ENCODE results near the gene FYB2. TPM values are rescaled to one million over a fixed set of nuclear protein-coding genes. Genes with fewer than 3 reads are reported as not detected.

FYB2 gene
- total RNA-seq, 1 experiment from 2014 or later: 0.47 TPM

- DNase-seq (ENCODE audit: low spot score): no peak
- Histone ChIP-seq H3K9me3 (ENCODE audit: low read depth, low read length, poor library complexity, severe bottlenecking) (no peaks in the 10 kb centered on the region), H3K4me3 (ENCODE audit: low read depth, low read length, poor library complexity, severe bottlenecking) (no peak overlapping the region), H3K4me1 (ENCODE audit: insufficient read depth, low read length, poor library complexity, severe bottlenecking) (no peaks in the 10 kb centered on the region), H3K27ac (ENCODE audit: low read depth, low read length, poor library complexity, severe bottlenecking) (no peak overlapping the region), H3K27me3 (replicated peaks; ENCODE audit: insufficient read depth, low read depth, low read length, poor library complexity) (no peaks in the 10 kb centered on the region), H3K36me3 (ENCODE audit: insufficient read depth, low read length, poor library complexity, severe bottlenecking) (no peaks in the 10 kb centered on the region)
- POLR2A ChIA-PET (ENCODE audit: low non-redundant PET): no interaction called here
- CTCF ChIA-PET: no interaction called here
- no TSS peak for BruUV-seq (replicated peaks)
- no peak for TF ChIP-seq EZH2 (IDR thresholded peaks at IDR 0.05; ENCODE audit: borderline replicate concordance, low read depth, low read length, poor library complexity, severe bottlenecking)
- TF ChIP-seq, protein P1, sequence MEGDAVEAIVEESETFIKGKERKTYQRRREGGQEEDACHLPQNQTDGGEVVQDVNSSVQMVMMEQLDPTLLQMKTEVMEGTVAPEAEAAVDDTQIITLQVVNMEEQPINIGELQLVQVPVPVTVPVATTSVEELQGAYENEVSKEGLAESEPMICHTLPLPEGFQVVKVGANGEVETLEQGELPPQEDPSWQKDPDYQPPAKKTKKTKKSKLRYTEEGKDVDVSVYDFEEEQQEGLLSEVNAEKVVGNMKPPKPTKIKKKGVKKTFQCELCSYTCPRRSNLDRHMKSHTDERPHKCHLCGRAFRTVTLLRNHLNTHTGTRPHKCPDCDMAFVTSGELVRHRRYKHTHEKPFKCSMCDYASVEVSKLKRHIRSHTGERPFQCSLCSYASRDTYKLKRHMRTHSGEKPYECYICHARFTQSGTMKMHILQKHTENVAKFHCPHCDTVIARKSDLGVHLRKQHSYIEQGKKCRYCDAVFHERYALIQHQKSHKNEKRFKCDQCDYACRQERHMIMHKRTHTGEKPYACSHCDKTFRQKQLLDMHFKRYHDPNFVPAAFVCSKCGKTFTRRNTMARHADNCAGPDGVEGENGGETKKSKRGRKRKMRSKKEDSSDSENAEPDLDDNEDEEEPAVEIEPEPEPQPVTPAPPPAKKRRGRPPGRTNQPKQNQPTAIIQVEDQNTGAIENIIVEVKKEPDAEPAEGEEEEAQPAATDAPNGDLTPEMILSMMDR (conservative IDR thresholded peaks at IDR 0.05; ENCODE audit: low read depth, low read length): no peak
- intact Hi-C loops (cut with micrococcal nuclease; ENCODE audit: unreplicated experiment): no loop called here
Observed at GRCh38 chr1:56856186-56856585, 37.0 kb upstream of the FYB2 start.

DNA sequence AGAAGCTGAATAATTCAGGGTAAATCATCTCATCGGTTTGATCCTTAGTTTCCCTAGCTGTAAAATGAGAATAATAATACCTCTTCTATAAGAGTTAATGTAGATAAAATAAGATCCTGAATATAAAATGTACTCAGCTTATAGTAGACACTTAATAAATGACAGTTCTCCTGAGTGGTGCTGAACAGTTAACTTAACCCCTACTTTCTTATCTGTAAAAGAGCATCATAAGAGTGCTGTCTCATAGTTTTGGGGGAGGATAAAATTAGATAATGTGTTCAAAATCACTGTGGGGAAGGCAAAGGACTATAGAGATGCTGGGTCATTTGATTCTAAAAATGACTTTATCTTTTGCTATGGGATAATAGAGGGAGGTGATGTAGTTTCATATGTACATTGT, 36.0 kb upstream of the FYB2 start:
- no peak for TF ChIP-seq EZH2 (IDR thresholded peaks at IDR 0.05; ENCODE audit: borderline replicate concordance, low read depth, low read length, poor library complexity, severe bottlenecking)
- TF ChIP-seq, protein P1 (conservative IDR thresholded peaks at IDR 0.05; ENCODE audit: low read depth, low read length): no peak
- DNase-seq (ENCODE audit: low spot score): no peak
- no peaks in the 10 kb centered on the region for H3K36me3 ChIP-seq (ENCODE audit: insufficient read depth, low read length, poor library complexity, severe bottlenecking)
- intact Hi-C loops (cut with micrococcal nuclease; ENCODE audit: unreplicated experiment): no loop called here
- no peaks in the 10 kb centered on the region for H3K9me3 ChIP-seq (ENCODE audit: low read depth, low read length, poor library complexity, severe bottlenecking)
- no peak overlapping the region for H3K4me3 ChIP-seq (ENCODE audit: low read depth, low read length, poor library complexity, severe bottlenecking)
- no TSS peak for BruUV-seq (replicated peaks)
- POLR2A ChIA-PET (ENCODE audit: low non-redundant PET): interaction anchor here (0.6 kb wide), 1 partner anchor 14 kb away, joined by 3 read pairs; no protein-coding TSS in a partner anchor
- no peaks in the 10 kb centered on the region for H3K27me3 ChIP-seq (replicated peaks; ENCODE audit: insufficient read depth, low read depth, low read length, poor library complexity)
- H3K27ac ChIP-seq (ENCODE audit: low read depth, low read length, poor library complexity, severe bottlenecking): no peak overlapping the region
- CTCF ChIA-PET: no interaction called here
- no peaks in the 10 kb centered on the region for H3K4me1 ChIP-seq (ENCODE audit: insufficient read depth, low read length, poor library complexity, severe bottlenecking)

DNA sequence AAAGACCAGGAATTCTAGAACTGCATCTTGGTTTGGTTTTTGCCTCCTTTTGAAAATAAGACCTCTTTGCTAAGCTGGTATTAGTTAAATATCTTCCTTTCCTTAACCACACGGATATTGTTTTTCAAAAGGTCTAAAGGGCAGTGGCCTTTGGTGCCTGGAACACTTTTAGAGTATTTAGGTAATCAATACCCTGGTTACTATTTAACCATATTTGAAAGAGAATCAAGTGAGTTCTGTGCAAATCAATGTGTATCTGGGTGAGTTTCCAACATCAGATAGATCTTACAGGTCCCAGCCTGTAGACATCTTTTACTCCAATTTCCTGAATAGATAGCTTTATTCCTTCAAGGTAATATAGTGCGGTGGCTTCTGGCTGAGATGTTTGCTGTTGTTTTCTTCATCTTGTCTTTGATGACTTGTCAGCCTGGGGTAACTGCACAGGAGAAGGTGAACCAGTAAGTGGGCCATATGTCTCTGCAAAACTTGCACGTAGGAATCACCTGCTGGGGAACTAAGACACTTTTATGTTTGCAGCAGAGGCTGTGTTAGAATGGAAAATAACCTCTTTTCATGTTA, 35.4 kb upstream of the FYB2 start, which contains the start of gene C8A:
Gene C8A (plus strand): TSS at position 277 of the 579 bp plus-strand sequence. CDS start 105 bp downstream, at position 382.
- ChIA-PET CTCF (no interaction called here), POLR2A (ENCODE audit: low non-redundant PET) (interaction anchor here (0.6 kb wide), 1 partner anchor 13 kb away, joined by 3 read pairs; no protein-coding TSS in a partner anchor)
- no peak for DNase-seq (ENCODE audit: low spot score)
- no peaks in the 10 kb centered on the region for H3K36me3 ChIP-seq (ENCODE audit: insufficient read depth, low read length, poor library complexity, severe bottlenecking)
- intact Hi-C loops (cut with micrococcal nuclease; ENCODE audit: unreplicated experiment): no loop called here
- H3K4me3 ChIP-seq (ENCODE audit: low read depth, low read length, poor library complexity, severe bottlenecking): no peak within 1 kb of the TSS
- H3K27me3 ChIP-seq (replicated peaks; ENCODE audit: insufficient read depth, low read depth, low read length, poor library complexity): no peaks in the 10 kb centered on the region
- H3K9me3 ChIP-seq (ENCODE audit: low read depth, low read length, poor library complexity, severe bottlenecking): no peaks in the 10 kb centered on the region
- BruUV-seq (replicated peaks): no TSS peak
- TF ChIP-seq, protein P1 (conservative IDR thresholded peaks at IDR 0.05; ENCODE audit: low read depth, low read length): no peak
- TF ChIP-seq EZH2 (IDR thresholded peaks at IDR 0.05; ENCODE audit: borderline replicate concordance, low read depth, low read length, poor library complexity, severe bottlenecking): no peak
- no peak within 1 kb of the TSS for H3K27ac ChIP-seq (ENCODE audit: low read depth, low read length, poor library complexity, severe bottlenecking)
- no peaks in the 10 kb centered on the region for H3K4me1 ChIP-seq (ENCODE audit: insufficient read depth, low read length, poor library complexity, severe bottlenecking)
